Peyer's patch (tissue), 4 donors: Measurements from ENCODE around the gene IL33.

ENCODE experiments used
- POLR2A ChIP-seq, 2 donors: fragments of 450-650 bp; IDR thresholded peaks; one replicate each; pipeline ENCODE4 v1.5.1; 2017; ENCODE audit warnings: antibody characterized with exemption in 2 of 2, mild to moderate bottlenecking in 2 of 2, moderate library complexity in 2 of 2
- TF ChIP-seq, protein P1 (sequence below), 6 experiments: fragments of 450-650 bp in 4 of 6; fragments of 200-600 bp in 2 of 6; sonication (generic) in 1 of 6; IDR thresholded peaks; one replicate each; pipeline ENCODE4 v1.5.1; 2017 to 2019; ENCODE audit warnings: antibody characterized with exemption in 6 of 6, mild to moderate bottlenecking in 3 of 6, moderate library complexity in 1 of 6

DNA sequence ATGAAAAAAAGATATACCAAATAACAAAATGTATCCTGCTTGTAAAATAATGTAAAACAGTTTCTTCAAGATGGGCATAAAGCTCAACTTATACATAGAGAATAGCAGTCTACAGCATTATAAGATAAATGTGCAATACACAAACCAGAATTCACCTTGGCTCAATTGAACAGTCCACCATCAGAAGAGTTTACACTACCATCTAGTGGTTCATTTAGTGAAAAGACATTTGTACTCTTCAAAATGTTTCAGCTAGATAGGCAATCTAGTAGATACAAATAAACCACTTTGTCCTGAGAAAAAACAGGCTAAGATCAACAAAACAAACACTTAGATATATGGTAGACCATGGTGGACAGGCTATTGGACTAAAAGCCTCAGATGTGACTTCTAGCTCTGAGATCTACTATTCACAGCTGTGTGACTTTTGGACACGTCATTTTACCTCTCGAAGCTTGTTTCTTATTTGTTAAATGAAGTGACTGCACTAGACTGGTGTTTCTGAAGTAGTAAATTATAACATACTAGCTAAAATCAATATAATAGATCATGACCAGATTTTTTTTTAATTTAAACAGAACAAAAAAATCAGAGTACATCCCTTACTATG, 90.5 kb downstream of the IL33 start:
- TF ChIP-seq, protein P1, sequence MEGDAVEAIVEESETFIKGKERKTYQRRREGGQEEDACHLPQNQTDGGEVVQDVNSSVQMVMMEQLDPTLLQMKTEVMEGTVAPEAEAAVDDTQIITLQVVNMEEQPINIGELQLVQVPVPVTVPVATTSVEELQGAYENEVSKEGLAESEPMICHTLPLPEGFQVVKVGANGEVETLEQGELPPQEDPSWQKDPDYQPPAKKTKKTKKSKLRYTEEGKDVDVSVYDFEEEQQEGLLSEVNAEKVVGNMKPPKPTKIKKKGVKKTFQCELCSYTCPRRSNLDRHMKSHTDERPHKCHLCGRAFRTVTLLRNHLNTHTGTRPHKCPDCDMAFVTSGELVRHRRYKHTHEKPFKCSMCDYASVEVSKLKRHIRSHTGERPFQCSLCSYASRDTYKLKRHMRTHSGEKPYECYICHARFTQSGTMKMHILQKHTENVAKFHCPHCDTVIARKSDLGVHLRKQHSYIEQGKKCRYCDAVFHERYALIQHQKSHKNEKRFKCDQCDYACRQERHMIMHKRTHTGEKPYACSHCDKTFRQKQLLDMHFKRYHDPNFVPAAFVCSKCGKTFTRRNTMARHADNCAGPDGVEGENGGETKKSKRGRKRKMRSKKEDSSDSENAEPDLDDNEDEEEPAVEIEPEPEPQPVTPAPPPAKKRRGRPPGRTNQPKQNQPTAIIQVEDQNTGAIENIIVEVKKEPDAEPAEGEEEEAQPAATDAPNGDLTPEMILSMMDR (IDR thresholded peaks at IDR 0.05): peak in 4 of 6 experiments; percentile 28 to 84 (median 60)
- TF ChIP-seq POLR2A (IDR thresholded peaks at IDR 0.05): no peak
